Peyer's patch (tissue), 4 donors: ENCODE results near the gene RBM20. TPM values are rescaled to one million over a fixed set of nuclear protein-coding genes. Genes with fewer than 3 reads are reported as not detected.

Experiments
- DNase-seq, 3 donors: peaks; one replicate each; pipeline ENCODE4 v3.0.0-alpha.2; 2017 to 2019
- H3K27ac ChIP-seq, 4 donors: fragments of 200-600 bp; sonication (generic); one replicate each; pipeline ENCODE4 v1.5.1; 2016 to 2019
- H3K27me3 ChIP-seq, 2 donors: fragments of 200-600 bp; sonication (generic); one replicate each; pipeline ENCODE4 v1.5.1; 2019
- H3K36me3 ChIP-seq, 3 donors: fragments of 200-600 bp; sonication (generic); one replicate each; pipeline ENCODE4 v1.5.1; 2016 to 2019
- H3K4me1 ChIP-seq, 4 donors: fragments of 200-600 bp; sonication (generic); one replicate each; pipeline ENCODE4 v1.5.1; 2016 to 2019
- H3K4me3 ChIP-seq, 4 donors: fragments of 200-600 bp; sonication (generic); 1 replicate in 3 of 4; 2 replicates in 1 of 4; pipeline ENCODE4 v1.5.1; 2016 to 2019; ENCODE audit warnings: mild to moderate bottlenecking in 1 of 4
- H3K9me3 ChIP-seq, 4 donors: fragments of 200-600 bp; sonication (generic); one replicate each; pipeline ENCODE4 v1.5.1; 2016 to 2019; ENCODE audit warnings: mild to moderate bottlenecking in 1 of 4
- POLR2A ChIP-seq, 2 donors: fragments of 450-650 bp; IDR thresholded peaks; one replicate each; pipeline ENCODE4 v1.5.1; 2017; ENCODE audit warnings: antibody characterized with exemption in 2 of 2, mild to moderate bottlenecking in 2 of 2, moderate library complexity in 2 of 2
- total RNA-seq, 4 donors: library from RNA; depleted of rRNA; stranded (reverse); fragments of >200 nt; gene quantifications; one replicate each; pipeline ENCODE4 v1.1.0, GENCODE V29; 2016
- TF ChIP-seq, protein P1 (sequence below), 6 experiments: fragments of 450-650 bp in 4 of 6; fragments of 200-600 bp in 2 of 6; sonication (generic) in 1 of 6; IDR thresholded peaks; one replicate each; pipeline ENCODE4 v1.5.1; 2017 to 2019; ENCODE audit warnings: antibody characterized with exemption in 6 of 6, mild to moderate bottlenecking in 3 of 6, moderate library complexity in 1 of 6

RBM20 gene
- total RNA-seq, 4 donors from 2014 or later, result 0.80 to 4.1 (median 1.2) TPM

DNA sequence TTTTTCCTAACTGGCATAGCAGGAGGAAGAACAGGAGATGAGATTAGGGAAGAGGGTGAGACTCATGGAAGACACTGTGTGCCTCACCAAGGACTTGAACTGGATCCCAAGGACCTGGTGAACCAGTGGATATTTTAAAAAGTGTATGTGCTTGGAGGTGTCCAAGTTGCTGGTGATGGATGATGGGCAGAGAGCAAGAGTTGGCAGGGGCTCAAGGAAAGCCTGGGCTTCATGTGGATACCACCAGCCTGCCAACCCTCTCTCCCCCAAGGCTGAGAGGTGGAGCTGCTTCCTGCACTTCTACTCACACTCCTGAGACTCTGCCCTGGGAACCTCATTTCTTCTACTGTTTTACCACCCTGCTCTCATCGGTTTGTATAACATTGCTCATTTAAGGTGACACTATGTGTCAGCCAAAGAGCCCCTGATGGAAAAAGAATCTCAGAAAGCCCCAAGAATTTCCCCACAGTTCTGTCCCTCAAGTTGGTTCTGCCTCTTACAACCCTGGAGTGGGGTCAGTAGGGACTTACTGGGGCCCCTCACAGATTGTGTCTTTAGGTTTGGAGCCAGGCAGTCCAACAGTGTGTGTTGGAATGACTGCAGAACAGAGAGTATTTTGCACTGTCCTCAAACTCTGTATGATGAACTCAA is 171.3 kb downstream of the RBM20 start:
- Histone ChIP-seq H3K27me3 (no peaks in the 10 kb centered on the region), H3K36me3 (no peaks in the 10 kb centered on the region), H3K27ac (no peak overlapping the region), H3K9me3 (no peaks in the 10 kb centered on the region), H3K4me3 (no peak overlapping the region), H3K4me1 (peaks cover 0 to 36% (median 1%) of the 10 kb centered on the region in 4 donors)
- DNase-seq, result no peak
- TF ChIP-seq, protein P1, sequence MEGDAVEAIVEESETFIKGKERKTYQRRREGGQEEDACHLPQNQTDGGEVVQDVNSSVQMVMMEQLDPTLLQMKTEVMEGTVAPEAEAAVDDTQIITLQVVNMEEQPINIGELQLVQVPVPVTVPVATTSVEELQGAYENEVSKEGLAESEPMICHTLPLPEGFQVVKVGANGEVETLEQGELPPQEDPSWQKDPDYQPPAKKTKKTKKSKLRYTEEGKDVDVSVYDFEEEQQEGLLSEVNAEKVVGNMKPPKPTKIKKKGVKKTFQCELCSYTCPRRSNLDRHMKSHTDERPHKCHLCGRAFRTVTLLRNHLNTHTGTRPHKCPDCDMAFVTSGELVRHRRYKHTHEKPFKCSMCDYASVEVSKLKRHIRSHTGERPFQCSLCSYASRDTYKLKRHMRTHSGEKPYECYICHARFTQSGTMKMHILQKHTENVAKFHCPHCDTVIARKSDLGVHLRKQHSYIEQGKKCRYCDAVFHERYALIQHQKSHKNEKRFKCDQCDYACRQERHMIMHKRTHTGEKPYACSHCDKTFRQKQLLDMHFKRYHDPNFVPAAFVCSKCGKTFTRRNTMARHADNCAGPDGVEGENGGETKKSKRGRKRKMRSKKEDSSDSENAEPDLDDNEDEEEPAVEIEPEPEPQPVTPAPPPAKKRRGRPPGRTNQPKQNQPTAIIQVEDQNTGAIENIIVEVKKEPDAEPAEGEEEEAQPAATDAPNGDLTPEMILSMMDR (IDR thresholded peaks at IDR 0.05), result no peak
- TF ChIP-seq POLR2A (IDR thresholded peaks at IDR 0.05), result no peak

DNA sequence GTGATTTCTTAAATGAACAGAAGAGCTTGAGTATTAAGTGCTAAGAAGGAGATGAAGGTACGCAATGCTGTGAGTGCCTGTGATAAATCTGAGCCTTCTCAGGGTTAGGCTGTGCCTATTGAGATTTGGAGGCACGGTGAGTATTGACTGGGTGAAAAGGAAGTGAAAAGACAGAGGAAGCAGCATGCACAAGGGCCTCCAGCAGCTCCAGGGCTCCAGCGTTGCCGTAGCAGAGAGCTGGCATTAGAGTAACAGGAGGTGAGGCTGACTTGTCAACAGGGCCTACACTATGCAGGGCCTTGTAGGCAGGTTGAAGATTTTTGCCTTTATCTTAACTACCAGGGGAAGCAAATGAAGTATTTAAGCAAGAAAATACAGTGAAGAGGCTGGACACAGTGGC is 173.5 kb downstream of the RBM20 start:
- DNase-seq, result peak in 1 of 3 donors; percentile 32
- H3K4me3 ChIP-seq, result no peak overlapping the region
- no peak for TF ChIP-seq POLR2A (IDR thresholded peaks at IDR 0.05)
- TF ChIP-seq, protein P1 (IDR thresholded peaks at IDR 0.05), result no peak
- H3K4me1 ChIP-seq, result peaks cover 0 to 54% (median 1%) of the 10 kb centered on the region in 4 donors
- H3K36me3 ChIP-seq, result no peaks in the 10 kb centered on the region
- no peak overlapping the region for H3K27ac ChIP-seq
- H3K9me3 ChIP-seq, result no peaks in the 10 kb centered on the region
- H3K27me3 ChIP-seq, result no peaks in the 10 kb centered on the region

GRCh38 chr10:110818311-110819256 is 174.4 kb downstream of the RBM20 start:
- DNase-seq, result peak in 1 of 3 donors; percentile 70
- H3K27me3 ChIP-seq, result no peaks in the 10 kb centered on the region
- no peaks in the 10 kb centered on the region for H3K9me3 ChIP-seq
- H3K36me3 ChIP-seq, result no peaks in the 10 kb centered on the region
- H3K4me3 ChIP-seq, result no peak overlapping the region
- H3K27ac ChIP-seq, result peak overlapping the region in 3 of 4 donors; percentile 11 to 71 (median 51)
- peaks cover 0 to 53% (median 0%) of the 10 kb centered on the region in 4 donors for H3K4me1 ChIP-seq
- TF ChIP-seq, protein P1 (IDR thresholded peaks at IDR 0.05), result no peak
- no peak for TF ChIP-seq POLR2A (IDR thresholded peaks at IDR 0.05)

DNA sequence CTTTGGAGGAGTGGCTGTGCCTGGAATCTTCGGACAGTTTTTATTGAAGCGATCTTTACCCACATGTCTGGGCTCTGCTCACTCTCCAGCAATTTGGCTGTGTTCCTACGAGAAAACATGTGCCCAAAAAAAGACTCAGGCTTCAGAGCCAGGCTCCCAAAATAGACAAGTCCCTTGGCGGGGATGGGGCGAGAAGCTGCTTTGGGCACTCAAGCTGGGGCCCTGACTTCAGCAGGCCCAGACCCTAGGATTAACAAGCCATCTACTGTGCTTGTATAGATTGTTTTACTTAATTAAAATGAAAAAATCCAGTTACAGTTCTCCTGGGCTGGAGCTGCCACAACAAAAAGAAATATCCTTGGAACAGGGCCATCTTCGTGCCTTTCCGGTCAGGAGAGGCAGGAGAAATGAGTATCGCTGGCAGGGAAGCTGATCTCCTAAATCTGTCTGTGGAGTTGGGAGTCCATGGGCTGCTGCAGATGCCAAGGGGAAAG is 176.2 kb downstream of the RBM20 start:
- no peak overlapping the region for H3K4me3 ChIP-seq
- peaks cover 0 to 53% (median 0%) of the 10 kb centered on the region in 4 donors for H3K4me1 ChIP-seq

GRCh38 chr10:110821508-110821907 is 177.4 kb downstream of the RBM20 start:
- H3K4me1 ChIP-seq, result peaks cover 0 to 51% (median 0%) of the 10 kb centered on the region in 4 donors
- TF ChIP-seq, protein P1 (IDR thresholded peaks at IDR 0.05), result no peak

More for the DNA sequence above, 176.2 kb downstream of the RBM20 start:
- no peaks in the 10 kb centered on the region for H3K27me3 ChIP-seq
- no peaks in the 10 kb centered on the region for H3K36me3 ChIP-seq
- no peak for DNase-seq
- peak overlapping the region in 2 of 4 donors; percentile 51 to 71 for H3K27ac ChIP-seq
- TF ChIP-seq, protein P1 (IDR thresholded peaks at IDR 0.05), result no peak
- TF ChIP-seq POLR2A (IDR thresholded peaks at IDR 0.05), result no peak
- H3K9me3 ChIP-seq, result no peaks in the 10 kb centered on the region

More at GRCh38 chr10:110821508-110821907, 177.4 kb downstream of the RBM20 start:
- DNase-seq, result no peak
- Histone ChIP-seq H3K9me3 (no peaks in the 10 kb centered on the region), H3K36me3 (no peaks in the 10 kb centered on the region), H3K27me3 (no peaks in the 10 kb centered on the region), H3K4me3 (no peak overlapping the region), H3K27ac (peak overlapping the region in 2 of 4 donors; percentile 10 to 51)
